ENCODE data around the gene DCST1. TPM values are rescaled to one million over a fixed set of nuclear protein-coding genes. Genes with fewer than 3 reads are reported as not detected.
A peak's percentile ranks its signal among the peaks of the same experiment; 100 is the strongest.

The DCST1 gene
- total RNA-seq, 2 donors from 2014 or later = not detected

- H3K27ac Mint-ChIP-seq = no peak overlapping the region
- peak; percentile 59 for TF ChIP-seq CTCF (conservative IDR thresholded peaks at IDR 0.05)
- no peak overlapping the region for H3K9ac ChIP-seq (ENCODE audit: extremely low read depth, low read length, poor library complexity, severe bottlenecking)
- peak; percentile 73 for DNase-seq
- H3K4me3 ChIP-seq (ENCODE audit: low read length) = no peak overlapping the region
- no peaks in the 10 kb centered on the region for H3K9me3 Mint-ChIP-seq
- H3K27ac ChIP-seq (ENCODE audit: low read depth, low read length) = peak overlapping the region; percentile 18
- peaks cover 23% of the 10 kb centered on the region for H3K36me3 Mint-ChIP-seq (ENCODE audit: low read depth)
- peaks cover 25% of the 10 kb centered on the region for H3K36me3 ChIP-seq (ENCODE audit: control insufficient read depth, insufficient read depth, low read length)
- H3K4me3 Mint-ChIP-seq = no peak overlapping the region
- no peaks in the 10 kb centered on the region for H3K27me3 ChIP-seq (ENCODE audit: control insufficient read depth, insufficient read depth, low read length, poor library complexity, severe bottlenecking)
- WGBS, 2 experiments (ENCODE audit: insufficient coverage in 1 of 2, insufficient read length in 1 of 2) = 94 to 97% methylated on average over 6 to 14 of the region's 14 CpGs
- H3K27me3 Mint-ChIP-seq (ENCODE audit: insufficient read depth) = peaks cover 3% of the 10 kb centered on the region
- no peaks in the 10 kb centered on the region for H3K4me1 ChIP-seq (ENCODE audit: control insufficient read depth, insufficient read depth, low read length)
- no peaks in the 10 kb centered on the region for H3K9me3 ChIP-seq (ENCODE audit: control insufficient read depth, low read length)
- peaks cover 4% of the 10 kb centered on the region for H3K4me1 Mint-ChIP-seq
These were observed 40.7 kb upstream of the DCST1 start for GRCh38 chr1:154992721-154993571.

GRCh38 chr1:154993572-154994268 is 39.9 kb upstream of the DCST1 start, which contains the start of gene LENEP:
Gene LENEP (plus strand): TSS chr1:154993586. CDS start chr1:154993608, 22 bp downstream.
- DNase-seq = no peak
- H3K27ac Mint-ChIP-seq = peak within 1 kb of the TSS; percentile 33
- no peak within 1 kb of the TSS for H3K9ac ChIP-seq (ENCODE audit: extremely low read depth, low read length, poor library complexity, severe bottlenecking)
- H3K9me3 ChIP-seq (ENCODE audit: control insufficient read depth, low read length) = no peaks in the 10 kb centered on the region
- no peaks in the 10 kb centered on the region for H3K9me3 Mint-ChIP-seq
- H3K27me3 ChIP-seq (ENCODE audit: control insufficient read depth, insufficient read depth, low read length, poor library complexity, severe bottlenecking) = no peaks in the 10 kb centered on the region
- H3K4me3 ChIP-seq (ENCODE audit: low read length) = no peak within 1 kb of the TSS
- H3K27me3 Mint-ChIP-seq (ENCODE audit: insufficient read depth) = peaks cover 3% of the 10 kb centered on the region
- peak within 1 kb of the TSS; percentile 18 for H3K27ac ChIP-seq (ENCODE audit: low read depth, low read length)
- H3K4me3 Mint-ChIP-seq = no peak within 1 kb of the TSS
- peaks cover 5% of the 10 kb centered on the region for H3K4me1 Mint-ChIP-seq
- no peaks in the 10 kb centered on the region for H3K4me1 ChIP-seq (ENCODE audit: control insufficient read depth, insufficient read depth, low read length)
- TF ChIP-seq CTCF (conservative IDR thresholded peaks at IDR 0.05) = no peak
- H3K36me3 Mint-ChIP-seq (ENCODE audit: low read depth) = peaks cover 16% of the 10 kb centered on the region
- 90 to 100% methylated on average over 5 to 8 of the region's 8 CpGs for WGBS, 2 experiments (ENCODE audit: insufficient coverage in 1 of 2, insufficient read length in 1 of 2)
- peaks cover 18% of the 10 kb centered on the region for H3K36me3 ChIP-seq (ENCODE audit: control insufficient read depth, insufficient read depth, low read length)

GRCh38 chr1:154994269-154994587 is 39.4 kb upstream of the DCST1 start:
- Histone ChIP-seq H3K36me3 (ENCODE audit: control insufficient read depth, insufficient read depth, low read length) (peaks cover 13% of the 10 kb centered on the region), H3K9me3 (ENCODE audit: control insufficient read depth, low read length) (no peaks in the 10 kb centered on the region), H3K4me3 (ENCODE audit: low read length) (no peak overlapping the region), H3K27ac (ENCODE audit: low read depth, low read length) (no peak overlapping the region), H3K9ac (ENCODE audit: extremely low read depth, low read length, poor library complexity, severe bottlenecking) (no peak overlapping the region), H3K27me3 (ENCODE audit: control insufficient read depth, insufficient read depth, low read length, poor library complexity, severe bottlenecking) (no peaks in the 10 kb centered on the region), H3K4me1 (ENCODE audit: control insufficient read depth, insufficient read depth, low read length) (no peaks in the 10 kb centered on the region)
- DNase-seq = no peak
- Mint-ChIP-seq H3K4me1 (peaks cover 7% of the 10 kb centered on the region), H3K27me3 (ENCODE audit: insufficient read depth) (peaks cover 6% of the 10 kb centered on the region), H3K4me3 (no peak overlapping the region), H3K36me3 (ENCODE audit: low read depth) (peaks cover 12% of the 10 kb centered on the region), H3K27ac (peak overlapping the region; percentile 33), H3K9me3 (no peaks in the 10 kb centered on the region)
- TF ChIP-seq CTCF (conservative IDR thresholded peaks at IDR 0.05) = no peak
- 82 to 92% methylated on average over 1 of the region's 1 CpG for WGBS, 2 experiments (ENCODE audit: insufficient coverage in 1 of 2, insufficient read length in 1 of 2)

All from endodermal cell (in vitro differentiated cells).